T1000 (cell line): ENCODE measurements around the gene CHD5.

Source experiments
- DNase-seq: peaks from one replicate; lab custom pipeline; 2025; ENCODE audit warnings: mixed read lengths; lab: John Stamatoyannopoulos, UW

Gene CHD5

GRCh38 chr1:6131561-6131960 lies 48.6 kb downstream of the CHD5 start:
- no peak for DNase-seq

GRCh38 chr1:6130596-6130995 lies 49.5 kb downstream of the CHD5 start:
- DNase-seq: no peak

- DNase-seq: no peak
Observed at GRCh38 chr1:6130036-6130435, 50.1 kb downstream of the CHD5 start.

GRCh38 chr1:6129313-6129712 lies 50.8 kb downstream of the CHD5 start:
- no peak for DNase-seq

GRCh38 chr1:6128276-6129081 lies 51.6 kb downstream of the CHD5 start:
- no peak for DNase-seq

GRCh38 chr1:6127587-6128163 lies 52.4 kb downstream of the CHD5 start:
- DNase-seq: no peak

GRCh38 chr1:6126521-6127067 lies 53.5 kb downstream of the CHD5 start:
- DNase-seq: no peak

GRCh38 chr1:6126028-6126427 lies 54.1 kb downstream of the CHD5 start:
- no peak for DNase-seq

GRCh38 chr1:6125366-6125765 lies 54.8 kb downstream of the CHD5 start:
- DNase-seq: no peak

- no peak for DNase-seq
Observed at GRCh38 chr1:6124746-6125365, 55.3 kb downstream of the CHD5 start.

- DNase-seq: no peak
Observed at GRCh38 chr1:6124341-6124740, 55.8 kb downstream of the CHD5 start.

GRCh38 chr1:6123816-6124215 lies 56.3 kb downstream of the CHD5 start:
- DNase-seq: no peak

- DNase-seq: no peak
Observed at GRCh38 chr1:6123083-6123482, 57.0 kb downstream of the CHD5 start.

GRCh38 chr1:6121651-6122370 lies 58.3 kb downstream of the CHD5 start:
- DNase-seq: no peak

- no peak for DNase-seq
Observed at GRCh38 chr1:6121021-6121421, 59.1 kb downstream of the CHD5 start.

GRCh38 chr1:6118415-6118814 lies 61.7 kb downstream of the CHD5 start:
- no peak for DNase-seq

- DNase-seq: no peak
Observed at GRCh38 chr1:6117624-6118023, 62.5 kb downstream of the CHD5 start.

- no peak for DNase-seq
Observed at GRCh38 chr1:6117064-6117463, 63.1 kb downstream of the CHD5 start.

- no peak for DNase-seq
Observed at GRCh38 chr1:6116137-6116536, 64.0 kb downstream of the CHD5 start.

GRCh38 chr1:6113745-6114144 lies 66.4 kb downstream of the CHD5 start:
- no peak for DNase-seq

- DNase-seq: no peak
Observed at GRCh38 chr1:6113116-6113515, 67.0 kb downstream of the CHD5 start.

- no peak for DNase-seq
Observed at GRCh38 chr1:6112690-6113005, 67.5 kb downstream of the CHD5 start.
